ENCODE data around the gene SEC62.

Gene SEC62, protein sequence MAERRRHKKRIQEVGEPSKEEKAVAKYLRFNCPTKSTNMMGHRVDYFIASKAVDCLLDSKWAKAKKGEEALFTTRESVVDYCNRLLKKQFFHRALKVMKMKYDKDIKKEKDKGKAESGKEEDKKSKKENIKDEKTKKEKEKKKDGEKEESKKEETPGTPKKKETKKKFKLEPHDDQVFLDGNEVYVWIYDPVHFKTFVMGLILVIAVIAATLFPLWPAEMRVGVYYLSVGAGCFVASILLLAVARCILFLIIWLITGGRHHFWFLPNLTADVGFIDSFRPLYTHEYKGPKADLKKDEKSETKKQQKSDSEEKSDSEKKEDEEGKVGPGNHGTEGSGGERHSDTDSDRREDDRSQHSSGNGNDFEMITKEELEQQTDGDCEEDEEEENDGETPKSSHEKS

DNA sequence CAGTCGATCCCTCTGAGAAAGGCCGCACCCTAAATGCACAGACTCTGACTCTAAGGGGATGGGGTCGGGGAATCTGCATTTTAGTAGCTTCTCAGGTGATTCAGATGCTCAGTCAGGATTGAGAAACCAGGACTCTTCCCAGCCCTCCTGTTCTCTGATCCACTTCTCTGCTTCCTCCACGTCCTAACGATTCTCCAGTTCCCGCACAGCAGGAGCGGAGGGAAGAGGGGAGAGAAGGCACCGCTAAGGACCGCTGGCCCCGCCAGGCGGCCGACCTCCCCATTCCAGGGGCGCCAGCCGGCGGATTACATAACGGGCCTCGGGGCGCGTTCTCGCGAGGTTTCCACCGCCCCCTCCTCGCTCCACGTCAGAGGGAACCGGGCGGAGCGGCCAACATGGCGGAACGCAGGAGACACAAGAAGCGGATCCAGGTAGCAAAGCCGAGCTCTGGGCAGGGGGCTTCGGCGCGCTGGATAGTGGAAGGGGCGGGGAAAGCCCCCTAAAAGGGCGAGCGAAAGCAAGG is at the start of gene SEC62:
TSS of gene SEC62 (plus strand) at position 380 of the 523 bp plus-strand sequence. CDS start at position 396, 16 bp downstream.
- peak; percentile 97 for DNase-seq

DNA sequence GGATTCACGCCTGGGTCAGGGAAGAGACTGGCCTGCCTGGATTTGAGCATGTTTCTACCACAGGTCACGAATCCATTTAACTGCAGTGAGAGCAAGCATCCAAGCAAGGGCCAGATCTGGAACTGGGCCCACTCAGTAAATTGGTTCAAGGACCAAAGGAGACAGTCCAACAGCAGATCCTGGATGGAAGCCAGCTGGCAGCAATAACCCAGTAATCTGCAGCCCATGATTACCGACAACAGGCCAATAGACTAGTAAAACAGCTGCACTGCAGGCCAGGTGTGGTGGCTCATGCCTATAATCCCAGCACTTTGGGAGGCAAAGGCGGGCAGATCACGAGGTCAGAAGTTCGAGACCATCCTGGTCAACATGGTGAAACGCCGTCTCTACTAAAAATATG is 43.4 kb upstream of the SEC62 start:
- DNase-seq, result no peak

DNA sequence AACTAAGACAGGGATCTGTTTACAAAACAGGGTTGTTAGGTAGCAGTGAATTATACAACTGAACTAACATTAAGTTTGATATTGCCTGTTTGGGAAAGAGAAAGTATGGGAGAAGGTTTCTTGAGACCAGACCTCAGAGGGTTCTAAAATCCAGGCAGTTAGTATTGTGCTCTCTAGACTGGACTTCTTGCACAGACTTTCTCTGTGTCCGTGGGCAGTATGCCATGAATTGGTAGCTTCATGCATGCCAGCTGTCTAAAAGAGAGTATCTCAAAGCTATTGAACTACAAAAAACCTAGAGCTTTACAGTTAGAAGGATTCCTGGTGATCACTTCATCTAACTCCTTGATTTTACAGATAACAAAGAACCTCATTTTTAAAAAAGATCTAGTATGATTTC is 42.8 kb upstream of the SEC62 start:
- DNase-seq, result no peak

DNA sequence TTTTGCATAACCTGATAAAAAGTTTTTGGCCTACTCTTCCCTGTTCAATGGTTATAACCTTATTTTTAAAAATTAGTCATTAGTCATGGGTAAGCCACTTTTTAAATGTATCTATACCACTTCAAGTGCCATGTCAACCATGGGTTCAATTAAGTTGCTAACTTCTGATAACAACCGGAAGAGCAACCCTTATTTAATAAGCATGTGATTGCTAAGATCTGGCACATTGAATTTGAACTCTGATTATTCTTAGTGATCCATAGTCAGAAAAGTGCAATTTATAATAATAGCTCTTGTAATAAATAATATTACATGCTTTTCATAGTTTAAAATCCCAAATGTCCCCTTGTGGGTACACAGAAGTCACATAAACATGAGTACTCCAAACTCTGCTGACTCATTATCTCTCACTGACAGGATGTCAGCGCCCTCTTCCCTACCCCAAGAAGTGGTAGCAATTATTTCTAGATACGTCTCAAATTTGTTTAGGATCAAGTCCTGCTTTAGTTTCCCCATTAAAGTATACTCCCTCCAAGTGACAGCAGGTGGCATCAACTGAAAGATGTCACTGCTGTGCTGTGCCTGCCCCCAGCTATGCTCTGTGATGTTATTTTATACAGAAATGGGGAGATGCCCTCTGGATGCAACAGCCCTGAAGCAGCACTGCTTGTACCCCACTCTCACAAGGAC is 36.6 kb upstream of the SEC62 start:
- DNase-seq, result no peak

DNA sequence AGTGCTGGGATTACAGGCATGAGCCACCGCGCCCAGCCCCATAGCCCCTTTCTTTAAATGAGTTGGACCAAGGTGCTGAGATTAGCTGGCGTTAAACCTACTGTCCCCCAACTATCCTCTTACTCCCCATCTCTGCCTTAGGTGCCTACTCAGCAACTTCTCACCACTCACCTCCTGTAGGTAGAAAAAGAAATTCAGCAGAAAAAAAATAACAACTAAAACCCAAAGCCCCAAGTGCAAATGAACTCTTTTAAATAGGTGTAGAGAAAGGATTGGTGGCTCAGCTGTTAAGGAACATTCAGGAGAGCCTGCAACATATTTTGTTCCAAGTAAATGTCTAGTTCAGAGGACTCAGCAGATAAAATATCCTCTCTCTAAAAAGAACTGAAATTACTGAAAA is 35.8 kb upstream of the SEC62 start:
- DNase-seq, result no peak

DNA sequence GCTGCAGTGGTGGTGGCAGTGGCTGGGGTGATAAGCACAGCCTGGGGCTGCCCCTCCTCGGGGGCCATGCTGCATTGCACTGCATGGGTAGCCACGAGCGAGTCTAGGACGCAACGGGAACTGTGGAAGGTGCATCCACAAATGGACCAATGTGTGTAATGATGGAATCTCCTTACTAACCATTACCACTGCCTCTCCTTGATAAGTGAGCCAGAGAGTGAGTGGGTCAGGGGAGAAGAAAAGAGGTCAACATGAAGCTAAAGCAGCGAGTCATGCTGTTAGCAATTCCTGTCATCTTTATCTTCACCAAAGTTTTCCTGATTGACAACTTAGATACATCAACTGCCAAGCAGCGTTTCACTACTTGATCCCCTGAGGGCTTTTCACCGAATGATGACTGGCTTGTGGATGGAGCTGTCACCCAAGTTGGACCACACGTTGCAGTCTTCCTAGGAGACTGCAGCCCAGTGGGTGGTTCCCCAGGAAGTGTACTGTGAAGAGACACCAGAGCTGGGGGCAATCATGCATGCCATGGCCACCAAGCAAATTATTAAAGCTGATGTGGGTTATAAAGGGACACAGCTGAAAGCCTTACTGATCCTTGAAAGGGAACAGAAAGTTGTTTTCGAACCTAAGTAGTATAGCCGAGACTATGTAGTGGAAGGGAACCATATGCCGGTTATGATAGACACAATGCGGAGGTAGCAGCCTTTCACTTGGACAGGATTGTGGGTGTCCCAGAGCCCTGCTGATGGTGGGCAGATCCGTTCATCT is 34.7 kb upstream of the SEC62 start:
- DNase-seq, result no peak

DNA sequence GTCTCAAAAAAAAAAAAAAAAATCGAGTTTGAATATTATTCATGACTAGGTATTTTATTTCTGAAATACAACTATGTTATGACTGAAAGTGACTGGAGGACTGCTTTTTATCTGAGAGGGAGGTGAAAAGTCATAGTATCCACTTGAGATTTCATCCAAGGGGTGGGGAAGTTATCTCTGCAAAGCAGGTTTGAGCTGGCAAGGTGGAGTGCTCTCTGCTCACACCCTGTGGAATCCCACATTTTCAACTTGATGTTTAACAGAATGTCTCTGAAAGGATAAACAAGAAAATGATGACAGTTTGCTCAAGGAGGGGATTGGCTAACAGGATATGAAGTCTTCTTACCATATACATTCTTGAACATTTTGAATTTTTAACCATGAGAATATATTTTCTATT is 27.3 kb upstream of the SEC62 start:
- no peak for DNase-seq

DNA sequence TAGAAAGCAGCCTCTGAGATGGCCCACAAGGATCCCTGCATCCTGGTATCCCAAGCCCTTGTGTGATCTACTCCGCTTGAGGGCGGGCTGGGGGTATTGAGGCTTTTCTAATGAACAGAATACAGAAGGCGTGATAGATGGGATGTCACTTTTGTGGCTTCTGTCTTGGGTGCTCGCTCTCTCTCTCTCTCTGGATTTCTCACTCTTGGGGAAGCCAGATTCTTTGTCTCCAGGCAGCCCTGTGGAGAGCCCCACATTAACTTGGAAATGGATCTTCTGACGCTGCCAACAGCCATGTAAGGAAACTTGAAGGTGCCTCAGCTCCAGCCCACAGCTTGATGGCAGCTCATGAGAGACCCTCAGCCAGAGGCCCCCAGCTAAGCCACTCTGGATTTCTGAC is 26.9 kb upstream of the SEC62 start:
- DNase-seq, result no peak

DNA sequence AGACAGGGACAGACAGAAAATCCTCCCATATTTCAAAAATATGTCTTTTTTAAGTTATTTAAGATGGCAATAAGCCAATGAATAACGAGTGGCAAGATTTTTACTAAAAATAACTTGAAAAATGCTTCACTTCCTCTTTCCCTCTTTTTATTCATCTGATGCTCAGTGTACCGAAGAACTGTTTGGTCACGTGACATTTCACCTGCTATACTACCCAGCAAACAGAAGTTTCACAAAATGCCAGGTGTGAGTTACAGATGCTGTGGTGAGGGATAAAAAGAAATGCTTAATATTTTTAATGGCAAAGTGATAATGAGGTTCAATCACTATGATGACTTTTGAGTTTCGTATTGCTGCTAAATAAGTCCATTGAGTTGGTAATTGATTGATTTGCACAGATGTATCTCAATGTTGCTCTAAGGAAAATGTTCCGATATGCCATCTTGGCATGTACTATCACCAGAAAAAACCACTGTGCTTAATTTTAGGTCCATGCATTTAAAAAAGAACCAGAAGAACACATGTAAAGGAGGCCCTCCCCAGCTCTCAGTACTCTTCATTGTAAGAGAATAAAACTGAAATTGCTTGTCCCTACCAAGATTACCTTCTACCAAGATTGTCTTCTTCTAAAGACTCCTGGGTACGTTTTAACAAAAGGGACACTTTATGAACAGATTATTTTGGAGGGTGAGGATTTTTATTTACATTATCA is 26.0 kb upstream of the SEC62 start:
- DNase-seq, result no peak

DNA sequence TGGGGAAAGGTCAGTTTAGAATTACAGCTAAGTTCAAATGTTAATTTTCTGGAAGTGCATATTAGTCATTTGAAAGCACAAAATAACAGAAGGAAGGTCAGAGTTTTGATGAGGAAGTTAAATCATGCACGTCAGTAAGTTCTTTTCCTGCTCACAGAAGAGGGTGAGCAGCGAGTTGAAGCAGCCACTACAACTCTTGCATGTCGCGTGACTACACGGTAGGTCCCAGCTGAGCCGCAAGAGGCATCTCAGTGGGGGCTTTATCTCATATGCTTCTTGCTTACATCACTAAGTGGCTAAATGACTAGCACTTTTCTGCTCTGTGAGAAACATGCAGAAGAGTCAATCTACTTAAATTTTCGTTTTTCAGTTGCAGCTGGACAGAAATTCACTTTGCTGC is 21.3 kb upstream of the SEC62 start:
- DNase-seq, result no peak

DNA sequence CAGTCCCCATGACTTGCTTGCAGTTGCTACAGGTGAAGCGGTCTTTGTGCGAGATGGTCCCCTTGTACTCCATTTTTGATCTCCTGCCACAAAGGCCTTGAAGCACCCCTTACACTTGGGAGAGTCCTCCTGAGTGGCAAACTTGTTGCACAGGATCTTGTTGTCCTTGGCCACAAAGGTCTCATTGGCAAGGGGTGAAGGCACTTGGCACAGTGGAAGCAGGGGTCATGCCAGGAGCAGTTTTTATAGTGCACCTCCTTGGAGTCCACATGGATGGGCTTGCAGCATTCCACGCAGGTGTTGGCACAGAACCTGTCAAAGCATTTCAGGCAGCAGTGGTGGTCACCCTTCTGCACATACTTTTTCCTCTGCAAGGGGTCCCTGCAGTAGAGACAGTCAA is 20.3 kb upstream of the SEC62 start:
- DNase-seq, result no peak

DNA sequence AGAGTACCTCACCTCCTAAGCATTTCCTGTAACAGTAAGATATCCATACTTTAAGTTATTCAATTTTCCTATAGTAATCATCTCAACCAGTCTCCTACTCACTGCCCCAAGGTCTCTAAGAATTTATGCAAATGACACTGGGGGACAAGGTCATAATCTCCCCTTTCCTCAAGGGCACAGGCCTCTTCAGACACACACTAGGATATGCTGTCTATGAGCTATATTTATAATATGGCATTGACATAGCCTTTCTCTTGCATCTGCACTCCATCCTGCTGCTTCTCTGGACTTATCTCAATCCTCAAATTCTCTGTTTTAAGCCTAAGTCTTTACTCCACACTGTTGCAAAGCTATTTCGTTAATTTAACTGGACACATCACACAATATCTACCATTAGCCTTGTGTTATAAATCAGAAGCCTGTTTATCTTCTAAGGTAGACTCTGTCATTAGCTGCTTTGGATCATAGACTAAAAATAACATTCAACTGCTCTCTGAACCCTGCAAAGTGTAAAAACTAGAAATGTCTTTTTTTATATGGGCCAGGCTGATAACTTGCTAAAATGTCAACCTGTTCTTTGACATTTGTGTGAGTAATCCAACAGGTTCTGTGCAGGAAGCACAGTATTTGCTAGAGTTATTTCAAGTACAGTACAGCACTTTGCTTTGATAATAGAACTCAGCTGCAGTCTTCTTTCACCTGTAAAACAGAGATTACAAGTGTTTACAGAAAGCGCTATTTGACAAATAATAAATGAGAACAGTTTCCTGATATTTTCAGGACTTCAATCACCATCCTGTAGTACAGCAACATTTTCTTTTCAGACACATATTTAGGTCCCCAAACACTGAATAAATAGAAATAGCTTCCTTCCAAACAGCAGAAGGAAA is 17.8 kb upstream of the SEC62 start:
- DNase-seq, result no peak

DNA sequence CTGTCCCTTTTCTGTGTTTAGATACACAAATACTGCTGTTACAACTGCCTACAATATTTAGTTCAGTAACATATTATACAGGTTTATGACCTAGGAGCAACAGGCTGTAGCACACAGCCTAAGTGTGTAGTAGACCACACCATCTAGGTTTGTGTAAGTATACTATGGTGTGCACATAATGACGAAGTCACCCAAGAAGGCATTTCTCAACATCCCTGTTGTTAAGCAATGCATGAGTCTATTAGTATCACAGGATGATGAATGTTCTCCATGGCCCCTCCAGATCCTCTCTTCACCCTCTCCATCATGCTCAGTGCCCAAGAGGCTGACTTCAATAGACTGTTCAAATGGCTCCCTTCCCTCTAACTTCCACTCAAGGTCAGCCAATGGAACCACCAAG is 14.6 kb upstream of the SEC62 start:
- DNase-seq, result no peak

DNA sequence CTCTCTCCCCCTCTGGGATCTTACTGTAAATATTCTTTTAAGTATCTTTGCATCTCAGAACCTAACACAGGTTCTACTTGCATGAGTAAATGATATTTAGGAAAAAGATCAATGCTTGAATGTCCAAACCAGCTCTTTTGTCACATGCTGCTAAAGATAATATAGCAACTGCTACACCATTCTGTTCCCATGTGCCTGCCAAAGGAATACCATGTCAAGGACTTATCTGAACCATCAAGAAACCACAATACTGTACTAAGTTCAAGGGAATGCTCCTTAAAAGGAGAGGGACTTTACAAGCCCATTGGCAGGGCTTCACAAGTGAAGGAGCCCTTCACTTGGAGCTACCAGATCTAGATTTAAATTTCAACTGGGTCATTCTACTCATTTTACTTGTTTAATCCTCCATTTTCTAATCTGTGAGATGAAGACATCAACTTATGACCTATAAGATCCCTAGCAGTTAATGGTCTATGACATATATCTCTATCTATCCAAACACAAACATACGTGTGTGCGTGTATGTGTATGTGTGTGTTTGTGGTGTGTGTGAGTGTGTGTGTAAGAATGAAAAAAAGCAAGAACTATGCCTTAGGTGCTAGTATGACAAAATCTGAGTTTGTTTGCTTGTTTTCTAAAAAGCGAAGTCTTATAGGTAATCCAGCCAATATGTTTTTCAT is 13.0 kb upstream of the SEC62 start:
- DNase-seq, result no peak

DNA sequence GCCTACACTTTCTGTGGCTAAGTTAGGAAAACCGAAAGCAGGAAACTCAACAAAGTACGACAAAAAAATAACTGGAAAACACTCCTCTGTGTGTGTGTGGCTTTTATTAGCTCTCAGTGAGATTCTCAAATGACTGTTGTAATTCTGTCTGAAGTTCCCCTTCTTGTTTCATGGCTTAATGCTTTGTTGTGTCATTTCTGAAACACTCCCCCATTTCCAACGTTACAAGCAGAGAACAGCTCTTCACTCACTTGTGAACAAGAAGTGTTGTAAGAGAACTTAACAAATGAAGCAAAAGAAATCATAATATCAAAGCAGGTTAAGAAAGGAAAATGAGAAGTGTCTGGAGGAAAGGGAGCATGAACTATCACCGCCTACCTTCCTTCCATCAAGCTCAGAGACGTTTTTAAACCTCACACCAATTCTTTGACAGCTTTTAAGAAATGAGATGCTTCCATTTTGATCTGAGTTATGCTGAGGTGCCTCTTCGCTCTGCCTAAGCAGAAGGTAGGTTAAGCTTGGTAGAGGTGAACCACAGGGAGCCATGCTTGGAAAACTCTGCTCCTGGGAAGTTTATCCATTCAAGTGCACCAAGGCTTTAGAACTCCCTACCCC is 12.4 kb upstream of the SEC62 start:
- no peak for DNase-seq

DNA sequence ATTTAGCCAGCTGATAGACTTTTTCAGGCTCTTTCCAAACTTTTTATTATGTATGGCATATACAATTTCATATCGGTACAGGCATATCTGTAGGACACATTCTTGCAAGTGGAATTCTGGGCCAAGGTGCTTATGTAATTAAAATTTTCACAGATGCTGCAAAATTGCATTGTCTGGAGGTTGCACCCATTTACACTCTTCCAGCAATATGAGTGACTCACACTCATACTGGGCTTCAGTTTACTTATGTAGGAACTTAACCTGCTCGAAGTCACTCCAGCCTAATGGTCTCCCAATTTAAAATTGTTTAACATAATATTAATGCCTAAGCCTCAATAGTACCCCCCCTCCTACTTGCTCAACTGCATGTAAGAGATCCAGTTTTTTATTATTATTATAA is 11.2 kb upstream of the SEC62 start:
- no peak for DNase-seq

DNA sequence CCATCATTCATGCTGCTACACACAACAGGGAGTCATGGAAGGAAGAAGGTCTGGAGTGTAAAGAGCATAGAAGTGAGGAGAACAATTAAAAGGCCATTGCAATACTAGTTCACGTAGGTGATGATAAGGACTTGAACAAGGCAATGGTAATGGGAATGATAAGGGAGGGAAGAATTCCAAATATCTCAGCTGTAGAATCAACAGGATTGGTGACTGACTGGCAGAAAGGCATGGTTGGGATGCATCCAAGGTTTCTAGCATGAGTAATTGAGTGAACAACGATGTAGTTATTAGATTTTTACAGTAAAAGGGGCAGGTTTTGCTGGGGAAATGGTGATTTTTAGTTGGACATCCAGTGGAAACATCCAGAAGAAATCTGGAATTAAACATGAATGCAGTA is 2.4 kb upstream of the SEC62 start:
- no peak for DNase-seq

DNA sequence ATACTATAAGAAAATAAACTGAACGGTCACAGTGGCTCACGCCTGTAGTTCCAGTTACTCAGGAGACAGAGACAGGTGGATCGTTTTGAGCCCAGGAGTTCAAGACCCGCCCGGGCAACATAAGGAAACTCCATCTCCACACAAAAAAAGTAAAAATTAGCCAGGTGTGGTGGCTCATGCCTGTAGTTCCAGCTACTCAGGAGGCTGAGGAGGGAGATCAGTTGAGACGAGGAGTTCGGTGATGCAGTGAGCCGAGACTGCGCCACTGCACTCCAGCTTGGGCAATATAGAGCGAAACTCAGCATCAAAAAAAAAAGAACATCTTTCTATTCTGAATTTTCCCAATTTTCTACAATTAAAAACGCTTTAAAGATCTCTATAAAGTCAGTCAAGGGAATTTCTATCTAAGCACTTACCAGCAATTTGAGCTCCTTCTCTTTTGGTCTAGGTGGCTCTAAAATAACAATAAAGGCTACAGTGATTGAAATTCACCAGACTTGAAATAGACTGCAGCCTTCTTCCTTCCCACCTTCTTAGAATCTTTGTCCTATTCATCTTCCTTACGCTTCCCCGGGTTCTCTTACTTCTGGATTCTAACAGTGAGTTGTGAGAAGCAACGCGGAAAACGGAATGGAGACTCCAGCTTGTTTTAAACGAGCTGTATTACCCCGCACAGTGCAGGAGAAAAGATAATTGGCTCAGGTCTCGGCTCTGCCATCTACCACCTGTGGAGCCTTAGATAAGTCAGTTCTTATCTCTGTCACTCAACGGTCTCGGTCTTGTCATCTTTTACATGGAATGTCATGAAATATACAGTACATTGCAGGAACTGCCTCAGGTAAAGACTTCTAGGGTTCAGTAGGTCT is 812 bp upstream of the SEC62 start:
- no peak for DNase-seq

Measured in retina (tissue), 1 donor.